COLO829 (cell line): ENCODE results near the gene EARS2.
"Not testable (repeated sequence)": the region's sequence is repeated elsewhere in the genome, so short reads cannot be mapped to it uniquely, and the experiment has no call there.

Source experiments
- DNase-seq: peaks from one replicate; pipeline ENCODE4 v3.0.0; 2012; ENCODE audit warnings: low spot score

EARS2 gene

GRCh38 chr16:23527961-23528643, 29.0 kb downstream of the EARS2 start:
- DNase-seq = no peak

DNA sequence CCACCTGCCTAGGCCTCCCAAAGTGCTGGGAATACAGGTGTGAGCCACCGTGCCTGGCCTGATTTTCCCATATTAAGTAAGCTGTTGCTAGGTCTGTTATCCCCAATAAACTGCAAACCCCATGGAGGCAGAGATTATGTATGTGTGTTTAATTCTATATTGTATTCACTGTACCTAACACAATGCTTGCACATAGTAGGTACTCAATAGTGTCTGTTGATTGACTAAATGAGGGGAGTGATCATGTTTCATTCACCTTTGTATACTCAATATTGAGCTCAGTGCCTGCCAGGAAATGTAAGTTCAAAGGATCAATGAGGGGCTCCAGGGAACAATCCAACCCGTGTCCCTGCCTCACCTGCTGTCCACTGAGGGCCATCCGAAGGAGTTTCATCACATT, 32.3 kb downstream of the EARS2 start:
- DNase-seq = no peak

DNA sequence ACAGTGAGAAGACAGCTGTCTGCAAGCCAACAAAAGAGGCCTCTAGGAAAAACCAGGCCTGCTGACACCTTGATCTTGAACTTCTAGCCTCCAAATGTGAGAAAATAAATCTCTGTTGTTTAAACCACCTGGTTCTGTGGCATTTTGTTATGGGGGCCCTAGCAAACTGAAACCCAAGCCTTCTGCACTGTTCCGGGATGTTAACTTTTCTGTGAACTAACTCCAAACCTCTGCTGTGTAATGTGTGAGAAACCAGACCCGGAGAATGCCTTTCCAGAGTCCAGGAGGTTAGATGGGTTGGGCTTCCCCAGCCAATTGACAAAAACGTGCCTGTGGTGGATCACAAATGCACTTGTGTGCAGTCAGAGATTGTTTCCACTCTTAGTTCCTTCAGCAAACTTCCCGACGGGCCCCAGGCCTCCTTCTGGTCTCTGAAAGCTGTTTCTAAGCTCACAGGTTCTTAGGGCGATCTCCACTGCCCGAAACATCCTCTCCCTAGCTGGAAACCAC, 33.2 kb downstream of the EARS2 start:
- no peak for DNase-seq

DNA sequence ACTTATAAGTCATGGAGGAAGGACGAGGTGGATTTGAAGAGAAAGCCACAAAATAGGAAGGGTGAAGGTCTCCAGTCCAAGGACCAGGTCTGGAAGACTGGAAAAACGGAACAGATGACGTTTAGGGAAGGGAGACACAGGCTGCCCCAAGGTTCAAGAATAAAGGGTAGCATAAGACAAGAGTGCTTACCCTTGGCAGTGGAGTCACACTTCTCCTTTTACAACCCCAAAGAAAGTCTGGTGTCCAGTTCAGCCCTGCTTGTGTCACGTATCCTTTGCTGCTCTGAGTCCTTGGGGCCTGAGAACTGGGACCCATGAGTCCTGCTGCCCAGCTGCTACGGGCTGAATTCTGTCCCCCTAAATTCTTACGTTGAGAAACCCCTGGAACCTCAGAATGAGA, 33.8 kb downstream of the EARS2 start:
- DNase-seq = no peak

DNA sequence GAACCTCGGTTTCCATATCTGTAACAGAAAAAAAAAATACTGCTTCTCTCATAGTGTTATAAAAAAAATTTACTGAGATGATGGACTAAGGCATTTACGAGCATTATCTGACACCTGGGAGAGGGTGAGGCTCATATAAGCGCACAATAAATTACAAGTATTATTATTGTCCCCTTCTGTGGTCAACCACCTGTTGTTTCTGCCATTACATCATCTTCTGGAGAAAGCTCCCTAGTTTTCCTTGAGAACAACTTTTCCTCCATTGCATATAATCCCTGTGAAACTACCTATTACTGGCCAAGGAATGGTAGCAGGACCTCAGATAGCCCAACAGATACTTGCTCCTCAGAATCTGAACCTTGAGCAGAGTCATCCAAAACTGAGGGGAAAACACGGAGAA, 35.2 kb downstream of the EARS2 start:
- DNase-seq = no peak

DNA sequence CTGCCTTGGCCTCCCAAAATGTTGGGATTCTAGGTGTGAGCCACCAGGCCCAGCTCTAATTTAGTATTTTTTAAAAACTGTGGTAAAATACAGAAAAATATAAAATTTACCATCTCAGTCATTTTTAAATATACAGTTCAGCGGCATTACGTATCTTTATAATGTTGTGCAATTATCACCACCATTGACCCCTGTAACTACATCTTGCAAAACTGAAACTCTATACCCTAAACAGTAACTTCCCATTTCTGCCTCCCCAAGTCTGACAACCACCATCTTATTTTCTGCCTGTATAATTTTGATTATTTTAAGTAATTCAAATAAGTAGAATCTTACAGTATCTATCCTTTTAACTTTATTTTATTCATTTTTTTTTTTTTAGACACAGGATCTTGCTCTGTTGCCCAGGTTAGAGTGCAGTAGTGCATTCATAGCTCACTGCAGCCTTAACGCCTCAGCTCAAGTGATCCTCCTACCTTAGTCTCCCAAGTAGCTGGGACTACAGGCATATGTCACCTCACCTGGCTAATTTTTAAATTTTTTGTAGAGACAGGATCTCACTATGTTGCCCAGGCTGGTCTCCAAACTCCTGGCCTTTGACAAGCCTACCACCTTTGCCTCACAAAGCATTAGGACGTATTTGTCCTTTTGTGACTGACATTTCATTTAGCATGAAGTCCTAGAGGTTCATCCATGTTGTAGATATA, 36.0 kb downstream of the EARS2 start:
- DNase-seq = no peak

- no peak for DNase-seq
These were observed 36.6 kb downstream of the EARS2 start for GRCh38 chr16:23520500-23520899.

DNA sequence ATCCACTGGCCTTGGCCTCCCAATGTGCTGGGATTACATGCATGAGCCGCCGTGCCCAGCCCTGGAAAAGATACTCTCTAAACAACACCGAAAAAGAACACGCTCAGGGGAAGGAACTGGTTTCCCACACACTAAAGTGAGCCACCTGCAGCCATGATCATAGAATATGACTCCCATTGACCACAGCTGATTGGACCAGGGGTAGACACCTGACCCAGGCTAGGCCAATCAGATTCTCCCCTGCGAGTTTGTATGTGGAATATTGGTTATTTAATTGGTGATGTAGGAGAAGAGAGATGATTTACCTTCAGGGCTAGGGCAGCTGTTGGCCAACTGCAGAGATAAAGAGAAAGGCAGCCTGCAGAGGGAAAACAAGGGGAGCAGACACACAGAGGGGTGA, 37.9 kb downstream of the EARS2 start:
- no peak for DNase-seq

- no peak for DNase-seq
These were observed 38.7 kb downstream of the EARS2 start for GRCh38 chr16:23518435-23518891.

DNA sequence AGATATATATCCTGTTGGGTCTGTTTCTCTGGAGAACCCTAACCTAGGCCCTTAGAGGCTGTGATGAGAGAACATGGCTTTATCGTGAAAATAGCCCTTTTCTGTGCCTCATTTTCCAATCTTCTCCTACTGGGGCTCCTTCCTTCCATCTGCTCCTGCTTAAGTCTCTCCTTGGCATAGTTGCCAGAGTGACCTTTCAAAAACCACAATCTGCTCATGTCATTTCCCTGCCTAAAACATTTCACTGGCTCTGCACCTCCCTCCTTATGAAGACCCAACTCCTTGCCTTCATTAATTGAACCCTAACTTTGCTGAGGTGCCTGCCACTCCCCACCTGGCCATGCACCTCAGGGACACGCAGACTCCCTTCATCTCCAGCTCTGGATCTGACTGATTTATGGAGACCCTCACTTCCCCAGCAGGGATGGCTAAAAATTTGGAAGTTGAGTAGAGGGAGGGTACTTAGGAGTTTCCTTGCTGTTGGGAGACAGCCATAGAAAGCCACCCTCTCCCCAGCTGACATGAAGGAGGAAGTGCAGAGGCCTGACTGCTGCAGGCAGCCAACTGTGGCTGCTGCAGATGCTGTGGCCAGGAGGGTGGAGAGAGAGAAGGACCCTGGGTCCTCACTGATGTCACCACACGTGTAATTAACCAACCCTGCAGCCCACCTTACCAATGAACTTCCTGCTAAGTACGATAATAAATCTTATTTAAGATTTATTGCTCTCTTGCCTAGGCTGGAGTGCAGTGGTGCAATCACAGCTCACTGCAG, 40.6 kb downstream of the EARS2 start:
- no peak for DNase-seq

DNA sequence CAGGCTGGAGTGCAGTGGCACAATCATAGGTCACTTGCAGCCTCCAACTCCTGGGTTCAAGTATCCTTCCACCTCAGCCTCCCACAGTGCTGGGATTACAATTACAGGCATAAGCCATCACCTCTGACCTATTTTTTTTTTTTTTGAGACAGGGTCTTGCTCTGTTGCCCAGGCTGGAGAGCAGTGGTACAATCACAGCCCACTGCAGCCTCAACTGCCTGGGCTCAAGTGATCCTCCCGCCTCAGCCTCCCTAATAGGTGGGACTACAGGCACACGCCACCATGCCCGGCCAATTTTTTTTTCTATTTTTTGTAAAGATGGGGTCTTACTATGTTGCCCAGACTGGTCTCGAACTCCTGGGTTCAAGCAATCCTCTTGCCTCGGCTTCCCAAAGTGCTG, 41.3 kb downstream of the EARS2 start:
- no peak for DNase-seq

DNA sequence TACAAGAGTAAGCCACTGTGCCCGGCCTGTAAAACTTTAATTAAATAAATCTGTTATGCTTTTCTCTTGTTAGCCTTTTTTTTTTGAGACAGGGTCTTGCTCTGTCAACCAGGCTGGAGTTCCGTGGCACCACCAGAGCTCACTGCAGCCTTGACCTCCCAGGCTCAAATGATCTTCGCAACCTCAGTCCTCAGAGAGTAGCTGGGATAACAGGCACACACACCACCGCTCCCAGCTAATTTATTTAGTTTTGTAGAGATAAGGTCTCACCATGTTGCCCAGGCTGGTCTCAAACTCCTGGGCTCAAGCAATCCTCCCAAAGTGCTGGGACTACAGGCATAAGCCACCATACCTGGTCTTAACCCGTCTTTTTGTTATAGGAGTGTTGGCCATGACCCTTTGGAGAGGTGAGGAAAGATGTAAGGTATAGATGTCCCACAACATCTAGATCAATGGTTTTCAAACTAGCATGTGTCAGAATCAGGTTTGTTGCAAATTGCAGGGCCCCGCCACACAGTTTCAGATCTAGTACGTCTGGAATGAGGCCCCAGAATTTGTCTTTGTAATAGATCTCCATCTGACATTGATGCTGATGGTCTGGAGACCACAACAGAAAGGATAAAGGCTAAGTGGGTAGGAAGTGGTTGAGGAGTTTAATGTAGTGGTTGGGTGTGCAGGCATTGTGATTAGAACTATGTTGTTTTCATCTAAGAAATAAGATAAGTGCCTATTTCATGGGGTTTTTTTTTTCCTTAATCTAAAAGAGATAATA, 42.6 kb downstream of the EARS2 start:
- no peak for DNase-seq

GRCh38 chr16:23512168-23512695, 44.9 kb downstream of the EARS2 start:
- no peak for DNase-seq

GRCh38 chr16:23511731-23512130, 45.4 kb downstream of the EARS2 start:
- DNase-seq = no peak

- DNase-seq = not testable (repeated sequence)
These were observed 46.3 kb downstream of the EARS2 start for GRCh38 chr16:23510915-23511270.

- peak; percentile 69 for DNase-seq
These were observed 46.8 kb downstream of the EARS2 start, which contains the start of gene GGA2 for GRCh38 chr16:23510164-23510914. GGA2 (minus strand) TSS chr16:23510494; CDS start chr16:23510411, 83 bp downstream.

GRCh38 chr16:23509782-23510163, 47.4 kb downstream of the EARS2 start:
- no peak for DNase-seq

- DNase-seq = no peak
These were observed 47.8 kb downstream of the EARS2 start for GRCh38 chr16:23509441-23509754.

GRCh38 chr16:23508589-23509440, 48.3 kb downstream of the EARS2 start:
- DNase-seq = no peak

DNA sequence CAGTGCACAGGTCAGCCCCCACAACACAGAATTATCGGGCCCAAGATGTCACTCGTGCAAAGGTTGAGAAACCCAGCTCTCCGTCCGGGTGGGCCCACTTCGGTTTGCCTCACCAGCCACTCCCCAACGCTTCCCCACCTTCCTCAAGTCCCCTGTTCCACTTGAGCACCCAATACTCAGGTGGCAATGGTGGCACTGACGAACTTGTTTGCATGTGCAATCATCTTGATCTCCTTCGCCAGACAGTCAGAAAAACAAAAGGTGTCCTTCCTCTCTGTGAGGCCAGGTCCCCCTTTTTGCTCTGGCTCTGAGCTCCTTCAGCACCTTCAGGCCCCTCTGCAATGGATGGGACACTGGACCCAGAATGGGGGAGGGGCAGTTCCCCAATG, 50.5 kb downstream of the EARS2 start:
- DNase-seq = no peak
